M059J (cell line): ENCODE data around the gene BPTF. TPM values are rescaled to one million over a fixed set of nuclear protein-coding genes. Genes with fewer than 3 reads are reported as not detected.
"Not testable (repeated sequence)": the region's sequence is repeated elsewhere in the genome, so short reads cannot be mapped to it uniquely, and the experiment has no call there.

Experiments
- DNase-seq: peaks from one replicate; pipeline ENCODE4 v3.0.0-alpha.2; 2012; ENCODE audit warnings: low read depth
- total RNA-seq: library from RNA; depleted of rRNA; stranded (reverse); fragments of >200 nt; shearing (Covaris generic); gene quantifications from 2 replicates; pipeline ENCODE4 v1.2.3, GENCODE V29; 2014; rRNA removed

Gene BPTF, protein sequence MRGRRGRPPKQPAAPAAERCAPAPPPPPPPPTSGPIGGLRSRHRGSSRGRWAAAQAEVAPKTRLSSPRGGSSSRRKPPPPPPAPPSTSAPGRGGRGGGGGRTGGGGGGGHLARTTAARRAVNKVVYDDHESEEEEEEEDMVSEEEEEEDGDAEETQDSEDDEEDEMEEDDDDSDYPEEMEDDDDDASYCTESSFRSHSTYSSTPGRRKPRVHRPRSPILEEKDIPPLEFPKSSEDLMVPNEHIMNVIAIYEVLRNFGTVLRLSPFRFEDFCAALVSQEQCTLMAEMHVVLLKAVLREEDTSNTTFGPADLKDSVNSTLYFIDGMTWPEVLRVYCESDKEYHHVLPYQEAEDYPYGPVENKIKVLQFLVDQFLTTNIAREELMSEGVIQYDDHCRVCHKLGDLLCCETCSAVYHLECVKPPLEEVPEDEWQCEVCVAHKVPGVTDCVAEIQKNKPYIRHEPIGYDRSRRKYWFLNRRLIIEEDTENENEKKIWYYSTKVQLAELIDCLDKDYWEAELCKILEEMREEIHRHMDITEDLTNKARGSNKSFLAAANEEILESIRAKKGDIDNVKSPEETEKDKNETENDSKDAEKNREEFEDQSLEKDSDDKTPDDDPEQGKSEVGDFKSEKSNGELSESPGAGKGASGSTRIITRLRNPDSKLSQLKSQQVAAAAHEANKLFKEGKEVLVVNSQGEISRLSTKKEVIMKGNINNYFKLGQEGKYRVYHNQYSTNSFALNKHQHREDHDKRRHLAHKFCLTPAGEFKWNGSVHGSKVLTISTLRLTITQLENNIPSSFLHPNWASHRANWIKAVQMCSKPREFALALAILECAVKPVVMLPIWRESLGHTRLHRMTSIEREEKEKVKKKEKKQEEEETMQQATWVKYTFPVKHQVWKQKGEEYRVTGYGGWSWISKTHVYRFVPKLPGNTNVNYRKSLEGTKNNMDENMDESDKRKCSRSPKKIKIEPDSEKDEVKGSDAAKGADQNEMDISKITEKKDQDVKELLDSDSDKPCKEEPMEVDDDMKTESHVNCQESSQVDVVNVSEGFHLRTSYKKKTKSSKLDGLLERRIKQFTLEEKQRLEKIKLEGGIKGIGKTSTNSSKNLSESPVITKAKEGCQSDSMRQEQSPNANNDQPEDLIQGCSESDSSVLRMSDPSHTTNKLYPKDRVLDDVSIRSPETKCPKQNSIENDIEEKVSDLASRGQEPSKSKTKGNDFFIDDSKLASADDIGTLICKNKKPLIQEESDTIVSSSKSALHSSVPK (N-terminal part only)
- total RNA-seq = 10.4 and 24.2 TPM in 2 replicates

GRCh38 chr17:67824735-67825626 is at the start of gene BPTF:
Gene BPTF (plus strand): TSS chr17:67825503. CDS start chr17:67825725, 222 bp downstream.
- peak; percentile 88 for DNase-seq

GRCh38 chr17:67779098-67779672 is 46.1 kb upstream of the BPTF start:
- DNase-seq = peak; percentile 55

DNA sequence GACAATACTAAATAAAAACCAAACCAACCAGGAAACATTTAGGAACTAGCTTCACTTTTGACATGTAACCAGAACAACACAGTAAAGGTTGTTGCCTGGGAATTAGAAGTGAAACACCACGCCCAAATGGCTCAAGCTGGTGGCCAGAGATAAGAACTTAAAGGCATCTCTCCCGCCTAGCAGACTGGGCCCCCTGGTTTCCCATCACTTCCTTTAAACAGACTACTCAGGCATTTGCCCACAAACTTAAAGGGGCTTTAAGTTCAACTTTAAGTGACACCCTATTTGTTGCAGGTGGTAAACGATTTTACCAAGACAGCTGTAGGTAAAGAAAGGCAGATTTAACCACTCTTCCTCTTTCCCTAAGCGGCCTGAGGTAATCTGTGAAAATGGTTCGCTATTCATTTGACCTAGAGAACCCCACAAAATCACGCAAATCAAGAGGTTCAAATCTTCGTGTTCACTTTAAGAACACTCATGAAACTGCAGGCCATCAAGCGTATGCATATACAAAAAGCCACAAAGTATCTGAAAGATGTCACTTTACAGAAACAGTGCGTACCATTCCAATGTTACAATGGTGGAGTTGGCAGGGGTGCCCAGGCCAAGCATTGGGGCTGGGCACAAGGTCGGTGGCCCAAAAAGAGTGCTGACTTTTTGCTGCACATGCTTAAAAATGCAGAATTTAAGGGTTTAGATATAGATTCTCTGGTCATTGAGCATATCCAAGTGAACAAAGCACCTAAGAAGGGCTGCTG is 40.8 kb upstream of the BPTF start:
- DNase-seq = no peak

DNA sequence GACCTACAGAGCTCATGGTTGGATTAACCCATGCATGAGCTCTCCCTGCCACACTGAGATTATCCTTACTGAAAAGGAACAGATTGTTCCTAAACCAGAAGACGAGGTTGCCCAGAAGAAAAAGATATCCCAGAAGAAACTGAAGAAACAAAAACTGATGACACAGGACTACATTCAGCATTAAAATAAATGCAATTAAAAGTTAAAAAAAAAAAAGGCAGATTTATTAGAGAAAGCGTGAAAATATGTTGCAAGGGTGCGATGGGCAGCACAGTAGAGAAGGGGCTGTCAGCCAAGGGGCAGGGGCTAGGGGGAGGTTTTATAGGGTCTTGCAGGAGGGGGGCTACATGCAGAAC is 40.2 kb upstream of the BPTF start:
- no peak for DNase-seq

DNA sequence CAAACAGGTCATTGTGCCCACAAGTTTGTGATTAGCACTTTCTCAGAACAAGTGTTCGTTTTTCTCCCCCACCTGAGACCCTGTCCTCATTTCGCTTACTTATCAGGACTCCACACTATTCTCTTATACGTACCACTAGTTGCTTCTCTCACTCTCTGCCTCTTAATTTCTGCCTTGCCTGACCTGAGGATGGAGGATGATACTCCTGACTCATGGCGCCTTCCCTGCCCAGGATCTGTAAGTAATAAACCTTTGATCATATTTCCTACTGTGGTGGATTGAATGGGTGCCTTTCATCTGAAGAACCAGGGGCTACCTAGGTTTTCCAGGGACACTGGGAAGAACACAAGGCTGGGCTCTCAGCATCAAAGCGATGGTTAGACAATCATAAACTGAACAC is 39.8 kb upstream of the BPTF start:
- DNase-seq = no peak

- peak; percentile 67 for DNase-seq
Measured at GRCh38 chr17:67800495-67800928, 24.8 kb upstream of the BPTF start.

DNA sequence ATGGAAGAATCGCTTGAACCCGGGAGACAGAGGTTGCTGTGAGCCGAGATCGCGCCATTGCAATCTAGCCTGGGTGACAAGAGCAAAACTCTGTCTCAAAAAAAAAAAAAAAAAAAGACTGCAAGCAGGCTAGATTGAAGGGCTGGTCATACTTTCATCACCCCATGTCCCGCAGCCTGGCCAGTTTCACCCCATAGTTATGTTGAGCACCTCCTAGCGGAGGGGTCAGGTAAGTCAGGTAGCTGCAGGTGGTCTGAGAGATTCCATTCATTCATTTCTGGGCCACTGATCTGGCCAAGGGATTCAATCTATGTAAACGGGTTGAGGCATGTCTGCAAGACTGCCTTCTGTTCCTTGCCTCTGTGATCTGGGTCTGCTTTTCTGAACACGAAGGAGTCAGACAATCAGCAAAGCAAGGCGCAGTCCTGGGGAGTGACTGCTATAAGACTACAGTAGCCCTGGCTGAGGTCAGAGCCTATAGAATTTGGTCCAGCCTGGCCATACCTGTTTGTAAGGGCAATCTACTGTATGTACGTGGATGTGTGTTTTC is 23.6 kb upstream of the BPTF start:
- no peak for DNase-seq

DNA sequence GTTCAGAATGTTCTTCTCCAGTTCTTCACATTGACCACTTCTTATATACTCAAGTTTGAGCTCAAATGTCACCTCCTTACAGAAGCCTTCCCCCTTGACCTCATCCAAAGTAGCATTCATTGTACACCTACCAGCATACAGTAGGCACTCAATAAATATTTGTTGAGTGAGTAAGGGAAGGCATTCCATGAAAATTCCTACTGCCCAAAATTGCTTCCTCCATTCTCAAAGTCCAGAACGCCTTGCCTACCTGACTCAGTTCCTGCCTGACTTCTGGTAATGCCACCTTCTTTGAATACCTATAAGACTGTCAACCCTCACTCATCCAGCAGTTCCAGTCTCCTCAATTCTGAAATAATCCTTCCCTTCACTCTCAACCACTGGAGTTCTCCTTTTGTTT is 14.8 kb upstream of the BPTF start:
- no peak for DNase-seq

DNA sequence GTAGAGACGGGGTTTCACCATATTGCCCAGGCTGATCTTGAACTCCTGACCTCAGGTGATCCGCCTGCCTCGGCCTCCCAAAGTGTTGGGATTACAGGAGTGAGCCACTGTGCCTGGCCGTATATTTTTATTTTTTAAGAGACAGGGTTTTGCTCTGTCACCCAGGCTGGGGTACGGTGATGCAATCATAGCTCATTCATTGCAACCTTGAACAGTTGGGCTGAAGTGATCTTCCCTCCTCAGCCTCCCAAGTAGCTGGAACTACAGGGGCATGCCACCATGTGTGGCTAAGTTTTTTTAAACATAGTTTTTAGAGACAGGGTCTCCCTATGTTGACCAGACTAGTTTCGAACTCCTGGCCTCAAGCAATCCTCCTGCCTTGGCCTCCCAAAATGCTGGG is 12.9 kb upstream of the BPTF start:
- not testable (repeated sequence) for DNase-seq

DNA sequence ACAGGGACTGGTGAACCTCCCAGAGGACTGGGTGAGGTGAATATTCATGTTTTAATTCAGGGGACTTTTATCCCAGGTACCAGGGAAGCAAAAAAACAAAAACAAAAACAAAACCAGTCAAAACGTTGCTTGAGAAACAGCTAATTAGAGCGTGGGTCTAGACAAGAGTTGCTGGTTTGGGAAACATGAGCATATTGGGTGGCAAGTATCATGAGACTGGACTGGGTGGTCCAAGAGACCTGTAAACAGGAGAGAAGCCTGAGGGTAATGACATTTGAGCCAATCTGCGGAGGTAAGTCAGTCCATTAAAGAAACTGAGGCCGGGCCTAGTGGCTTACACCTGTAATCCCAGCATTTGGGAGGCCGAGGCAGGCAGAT is 11.5 kb upstream of the BPTF start:
- no peak for DNase-seq

- no peak for DNase-seq
Measured at GRCh38 chr17:67818110-67819002, 6.9 kb upstream of the BPTF start.

DNA sequence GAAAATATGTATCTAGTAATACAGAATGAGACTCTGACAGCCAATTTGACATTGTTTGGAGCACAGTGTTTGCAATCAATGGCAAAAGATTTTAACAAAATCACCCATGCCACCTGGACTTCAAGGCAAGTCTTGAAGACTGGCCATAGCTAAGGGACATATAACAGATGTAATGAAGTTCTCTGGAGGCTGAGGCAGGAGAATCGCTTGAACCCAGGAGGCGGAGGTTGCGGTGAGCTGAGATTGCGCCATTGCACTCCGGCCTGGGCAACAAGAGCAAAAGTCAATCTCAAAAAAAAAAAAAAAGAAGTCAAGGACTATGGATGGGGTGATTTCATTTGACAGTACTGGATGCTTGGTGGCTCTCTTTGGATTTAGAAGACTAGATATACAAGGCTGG is 5.6 kb upstream of the BPTF start:
- no peak for DNase-seq

- no peak for DNase-seq
Measured at GRCh38 chr17:67821871-67822367, 3.4 kb upstream of the BPTF start.

GRCh38 chr17:67825627-67826601 is 611 bp downstream of the BPTF start:
- DNase-seq = peak; percentile 38

GRCh38 chr17:67829331-67829730 is 4.0 kb downstream of the BPTF start:
- DNase-seq = no peak

GRCh38 chr17:67830440-67830839 is 5.1 kb downstream of the BPTF start:
- DNase-seq = no peak

DNA sequence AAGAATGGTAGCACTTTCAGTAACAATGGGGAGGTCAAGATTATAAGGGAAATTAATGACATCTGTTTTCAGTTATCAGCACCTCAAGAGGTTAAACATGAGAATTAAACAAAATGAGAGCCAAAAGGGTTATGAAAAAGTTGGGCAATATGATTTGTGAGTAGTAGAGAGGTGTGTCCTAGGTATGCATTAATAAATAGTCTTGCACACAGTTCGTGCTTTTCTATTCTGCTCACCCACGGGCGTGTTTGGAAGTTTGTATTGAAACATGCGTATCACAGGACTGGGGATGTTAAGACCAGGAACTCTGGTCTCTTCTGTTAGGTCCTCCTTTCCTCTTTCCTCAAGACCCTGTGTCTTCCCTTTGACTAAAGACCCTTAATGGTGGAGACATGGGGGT is 6.0 kb downstream of the BPTF start:
- DNase-seq = no peak
